ENCODE measurements around the gene CALU.

CALU gene

GRCh38 chr7:128815289-128815942 is 76.3 kb downstream of the CALU start:
- no peak for DNase-seq

- DNase-seq, result no peak
These were observed 79.5 kb downstream of the CALU start for GRCh38 chr7:128818694-128819093.

Data from stimulated activated CD4-positive, alpha-beta T cell treated with anti-CD3 and anti-CD28 coated beads, Interleukin-2, amount 100 ng/mL, for 48 hours (primary cell).